WERI-Rb-1 (cell line): ENCODE results near the gene GALNT15.

Source experiments
- DNase-seq: peaks from one replicate; pipeline ENCODE4 v3.0.0-alpha.2; 2020
- H3K27ac ChIP-seq: fragments of 250-450 bp; sonication (Bioruptor Pico); 2 replicates; pipeline ENCODE4 v1.5.1; 2020; ENCODE audit warnings: mild to moderate bottlenecking, moderate library complexity
- H3K27me3 ChIP-seq: fragments of 250-450 bp; sonication (Bioruptor Pico); 2 replicates; pipeline ENCODE4 v1.5.1; 2021; ENCODE audit warnings: mild to moderate bottlenecking, low read depth, moderate library complexity; ENCODE audit not compliant: insufficient read depth, severe bottlenecking
- H3K36me3 ChIP-seq: fragments of 250-450 bp; sonication (Bioruptor Pico); 2 replicates; pipeline ENCODE4 v1.5.1; 2020; ENCODE audit warnings: mild to moderate bottlenecking, moderate library complexity
- H3K4me3 ChIP-seq: 2 replicates; pipeline ENCODE4 v1.5.1; 2011; ENCODE audit warnings: low read depth, mild to moderate bottlenecking, control low read depth, low read length
- H3K9me3 ChIP-seq: fragments of 250-450 bp; sonication (Bioruptor Pico); 2 replicates; pipeline ENCODE4 v1.5.1; 2021; ENCODE audit warnings: mild to moderate bottlenecking, moderate library complexity; ENCODE audit not compliant: severe bottlenecking
- TF ChIP-seq, protein P1 (sequence below): IDR thresholded peaks from 2 replicates; pipeline ENCODE4 v1.5.1; 2011; ENCODE audit warnings: low read depth, mild to moderate bottlenecking, control low read depth, inconsistent platforms, low read length

The GALNT15 gene

DNA sequence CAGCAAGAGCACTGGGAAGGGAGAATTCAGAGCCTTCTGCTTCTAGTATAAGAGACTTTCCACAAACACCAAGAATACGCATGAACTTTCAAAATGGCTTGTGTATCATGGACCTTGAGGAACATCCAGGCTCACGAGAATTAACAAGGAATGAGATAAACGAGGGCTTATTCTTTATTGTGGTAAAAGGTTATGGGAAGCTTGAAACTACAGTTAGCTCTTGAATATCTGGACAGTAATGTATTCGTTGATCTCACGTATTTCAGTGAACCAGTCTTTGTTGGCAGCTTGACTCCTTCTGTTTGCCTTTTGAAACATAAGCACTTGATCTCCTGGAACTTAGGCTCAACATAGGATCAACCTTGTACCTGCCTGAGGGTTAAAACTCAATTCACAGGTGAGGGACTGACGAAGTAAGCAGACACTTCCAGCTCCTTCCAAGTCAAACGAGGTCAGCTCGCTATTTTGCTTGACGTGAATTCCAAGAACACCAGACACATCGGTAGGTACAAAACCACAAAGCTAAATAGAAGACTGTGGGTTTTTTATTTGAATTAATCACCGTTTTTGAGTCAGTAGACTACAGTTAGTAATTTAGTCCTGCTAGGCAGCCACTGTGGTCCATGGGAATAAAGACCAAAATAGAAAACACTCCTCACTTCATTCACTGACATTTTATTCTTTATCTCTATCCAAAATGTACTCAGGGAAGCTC is 30.8 kb downstream of the GALNT15 start:
- no peak for DNase-seq
- Histone ChIP-seq H3K27me3 (no peaks in the 10 kb centered on the region), H3K27ac (no peak overlapping the region), H3K36me3 (no peaks in the 10 kb centered on the region), H3K4me3 (no peak overlapping the region), H3K9me3 (no peaks in the 10 kb centered on the region)
- TF ChIP-seq, protein P1, sequence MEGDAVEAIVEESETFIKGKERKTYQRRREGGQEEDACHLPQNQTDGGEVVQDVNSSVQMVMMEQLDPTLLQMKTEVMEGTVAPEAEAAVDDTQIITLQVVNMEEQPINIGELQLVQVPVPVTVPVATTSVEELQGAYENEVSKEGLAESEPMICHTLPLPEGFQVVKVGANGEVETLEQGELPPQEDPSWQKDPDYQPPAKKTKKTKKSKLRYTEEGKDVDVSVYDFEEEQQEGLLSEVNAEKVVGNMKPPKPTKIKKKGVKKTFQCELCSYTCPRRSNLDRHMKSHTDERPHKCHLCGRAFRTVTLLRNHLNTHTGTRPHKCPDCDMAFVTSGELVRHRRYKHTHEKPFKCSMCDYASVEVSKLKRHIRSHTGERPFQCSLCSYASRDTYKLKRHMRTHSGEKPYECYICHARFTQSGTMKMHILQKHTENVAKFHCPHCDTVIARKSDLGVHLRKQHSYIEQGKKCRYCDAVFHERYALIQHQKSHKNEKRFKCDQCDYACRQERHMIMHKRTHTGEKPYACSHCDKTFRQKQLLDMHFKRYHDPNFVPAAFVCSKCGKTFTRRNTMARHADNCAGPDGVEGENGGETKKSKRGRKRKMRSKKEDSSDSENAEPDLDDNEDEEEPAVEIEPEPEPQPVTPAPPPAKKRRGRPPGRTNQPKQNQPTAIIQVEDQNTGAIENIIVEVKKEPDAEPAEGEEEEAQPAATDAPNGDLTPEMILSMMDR = no peak

DNA sequence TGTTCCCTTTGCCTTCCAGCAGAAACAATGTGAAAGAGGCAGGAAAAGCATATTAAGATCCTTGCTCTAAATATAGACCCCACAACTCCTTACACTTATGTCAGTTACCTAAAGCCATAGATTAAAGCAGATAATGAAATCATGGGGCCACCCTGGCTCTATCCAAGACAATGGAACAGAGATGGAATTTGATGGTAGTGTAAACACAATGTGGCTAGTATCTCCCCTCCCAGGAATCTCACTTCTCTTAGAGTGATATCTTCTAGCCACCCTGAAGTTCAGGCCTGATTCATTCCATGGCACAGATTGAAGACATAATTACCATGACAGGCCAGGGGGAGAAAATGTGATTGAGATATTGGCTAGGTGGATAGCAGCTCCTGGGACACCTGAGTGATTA is 32.6 kb downstream of the GALNT15 start:
- no peaks in the 10 kb centered on the region for H3K27me3 ChIP-seq
- no peak overlapping the region for H3K27ac ChIP-seq
- TF ChIP-seq, protein P1 = no peak
- no peak overlapping the region for H3K4me3 ChIP-seq
- H3K9me3 ChIP-seq = no peaks in the 10 kb centered on the region
- no peaks in the 10 kb centered on the region for H3K36me3 ChIP-seq
- DNase-seq = no peak

DNA sequence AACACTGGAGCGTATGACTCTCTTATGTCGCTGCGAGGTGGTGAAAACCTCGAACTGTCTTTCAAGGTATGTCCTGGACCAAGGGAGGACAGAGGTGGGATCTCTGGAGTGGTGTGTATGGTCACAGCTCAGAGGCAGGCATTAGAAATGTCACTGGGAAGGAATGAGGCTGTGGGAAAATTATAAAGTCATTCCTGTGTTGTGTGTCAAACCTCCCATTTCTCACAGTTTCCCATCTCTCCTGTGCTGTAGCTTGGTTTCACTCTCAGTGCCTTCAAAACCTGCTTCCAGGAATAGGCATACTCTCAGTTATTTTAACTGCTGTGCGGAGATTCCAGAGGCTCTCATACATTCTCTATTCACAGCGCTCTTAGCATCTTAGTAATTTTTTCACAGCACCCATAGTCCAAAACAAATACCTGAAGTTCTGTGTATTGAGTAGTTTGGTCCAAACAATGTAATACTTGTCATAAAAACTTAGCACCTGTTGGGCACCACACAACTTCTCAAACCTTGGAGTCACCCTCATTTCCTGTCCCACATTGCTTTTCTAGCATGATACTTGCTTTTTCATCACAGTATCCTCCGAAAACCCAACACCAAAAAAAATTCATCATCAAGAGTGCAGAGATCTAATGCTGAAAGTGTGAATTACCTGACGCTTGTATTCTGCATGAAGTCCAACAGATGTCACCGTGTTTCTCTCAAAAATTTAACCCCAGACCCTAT is 36.9 kb downstream of the GALNT15 start:
- H3K36me3 ChIP-seq = no peaks in the 10 kb centered on the region
- H3K4me3 ChIP-seq = no peak overlapping the region
- H3K9me3 ChIP-seq = no peaks in the 10 kb centered on the region
- TF ChIP-seq, protein P1 = 0 out of 2 replicates have a peak, but pooled peaks have one; percentile 9
- DNase-seq = no peak
- no peak overlapping the region for H3K27ac ChIP-seq
- H3K27me3 ChIP-seq = no peaks in the 10 kb centered on the region

DNA sequence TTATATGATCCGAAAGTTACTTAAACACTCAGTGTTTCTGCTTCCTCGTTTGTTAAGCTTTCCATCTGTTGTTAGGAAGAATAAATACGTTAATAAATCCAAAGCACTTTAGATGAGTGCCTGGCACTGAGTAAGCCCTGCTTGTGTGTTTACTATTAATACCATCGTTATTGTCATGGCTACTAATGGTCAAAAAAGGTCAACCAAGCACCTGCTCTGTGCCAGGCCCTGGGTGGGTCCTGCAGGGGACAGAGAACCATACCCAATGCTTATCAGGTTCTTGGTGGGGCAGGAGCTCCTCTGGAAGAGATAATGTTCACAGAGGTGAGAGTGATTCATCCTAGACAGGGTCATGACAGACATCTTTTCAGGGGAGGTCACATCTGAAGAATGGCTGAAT is 39.9 kb downstream of the GALNT15 start:
- DNase-seq = no peak

DNA sequence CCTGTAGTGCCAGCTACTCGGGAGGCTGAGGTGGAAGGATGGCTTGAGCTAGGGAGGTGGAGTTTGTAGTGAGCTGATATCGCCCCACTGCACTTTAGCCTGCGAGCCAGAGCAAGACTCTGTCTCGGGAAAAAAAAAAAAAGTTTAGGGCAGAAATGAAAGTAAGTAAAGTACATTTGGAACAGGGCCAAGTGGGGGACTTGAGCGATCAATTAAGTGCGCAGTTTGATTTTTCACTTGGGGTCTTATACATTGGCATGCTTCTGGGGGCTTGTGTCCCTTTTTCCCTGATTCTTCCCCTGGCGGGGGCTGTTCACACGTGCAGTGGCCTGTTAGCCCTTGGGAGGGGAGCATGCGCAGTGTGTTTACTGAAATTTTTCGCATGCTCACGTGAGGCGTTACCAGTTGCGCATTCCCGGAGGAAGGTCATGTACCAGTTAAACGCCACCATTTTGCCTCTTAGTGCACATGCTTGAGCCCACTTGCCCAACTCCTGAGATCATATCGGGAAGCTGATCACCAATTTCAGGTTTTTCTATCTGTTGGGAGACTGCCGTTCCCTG is 42.0 kb downstream of the GALNT15 start:
- H3K4me3 ChIP-seq = no peak overlapping the region
- no peaks in the 10 kb centered on the region for H3K36me3 ChIP-seq
- TF ChIP-seq, protein P1 = no peak
- H3K27me3 ChIP-seq = no peaks in the 10 kb centered on the region
- no peak overlapping the region for H3K27ac ChIP-seq
- DNase-seq = no peak
- H3K9me3 ChIP-seq = no peaks in the 10 kb centered on the region

More for the DNA sequence above, 39.9 kb downstream of the GALNT15 start:
- Histone ChIP-seq H3K27me3 (no peaks in the 10 kb centered on the region), H3K36me3 (no peaks in the 10 kb centered on the region), H3K9me3 (no peaks in the 10 kb centered on the region), H3K27ac (no peak overlapping the region), H3K4me3 (no peak overlapping the region)
- TF ChIP-seq, protein P1 = no peak
